Activated CD4-positive, alpha-beta T cell treated with anti-CD3 and anti-CD28 coated beads, Interleukin-2, amount 10 ng/mL, durations not matched to agents 24 days and 14 days (primary cell): Measurements from ENCODE around the gene RAPGEF4. TPM values are rescaled to one million over a fixed set of nuclear protein-coding genes. Genes with fewer than 3 reads are reported as not detected.
"Not testable (repeated sequence)": the region's sequence is repeated elsewhere in the genome, so short reads cannot be mapped to it uniquely, and the experiment has no call there.

ENCODE experiments used
- DNase-seq: peaks from one replicate; pipeline ENCODE4 v3.0.0; 2022
- H3K27ac Mint-ChIP-seq: one replicate; pipeline ENCODE4 v1.8.0; 2022; ENCODE audit warnings: mild to moderate bottlenecking, mixed read lengths
- H3K27me3 Mint-ChIP-seq: one replicate; pipeline ENCODE4 v1.8.0; 2022; ENCODE audit warnings: mixed read lengths
- H3K36me3 Mint-ChIP-seq: one replicate; pipeline ENCODE4 v1.8.0; 2022; ENCODE audit warnings: low read depth, mild to moderate bottlenecking, mixed read lengths
- H3K4me1 Mint-ChIP-seq: one replicate; pipeline ENCODE4 v1.8.0; 2021; ENCODE audit warnings: mixed read lengths
- H3K4me3 Mint-ChIP-seq: one replicate; pipeline ENCODE4 v1.8.0; 2022; ENCODE audit warnings: mild to moderate bottlenecking, moderate library complexity, mixed read lengths
- H3K9me3 Mint-ChIP-seq: one replicate; pipeline ENCODE4 v1.8.0; 2021; ENCODE audit warnings: mixed read lengths
- intact Hi-C: fragments of 100-400 bp; cut with micrococcal nuclease; formaldehyde crosslinking; loops from one replicate; pipeline ENCODE4 v1.15.1; 2023
- total RNA-seq: library from RNA; stranded (reverse); gene quantifications from 2 replicates; pipeline ENCODE4 v1.2.3, GENCODE V29; 2022

Gene RAPGEF4
- total RNA-seq, 1 donor from 2014 or later, result 0.37 TPM

DNA sequence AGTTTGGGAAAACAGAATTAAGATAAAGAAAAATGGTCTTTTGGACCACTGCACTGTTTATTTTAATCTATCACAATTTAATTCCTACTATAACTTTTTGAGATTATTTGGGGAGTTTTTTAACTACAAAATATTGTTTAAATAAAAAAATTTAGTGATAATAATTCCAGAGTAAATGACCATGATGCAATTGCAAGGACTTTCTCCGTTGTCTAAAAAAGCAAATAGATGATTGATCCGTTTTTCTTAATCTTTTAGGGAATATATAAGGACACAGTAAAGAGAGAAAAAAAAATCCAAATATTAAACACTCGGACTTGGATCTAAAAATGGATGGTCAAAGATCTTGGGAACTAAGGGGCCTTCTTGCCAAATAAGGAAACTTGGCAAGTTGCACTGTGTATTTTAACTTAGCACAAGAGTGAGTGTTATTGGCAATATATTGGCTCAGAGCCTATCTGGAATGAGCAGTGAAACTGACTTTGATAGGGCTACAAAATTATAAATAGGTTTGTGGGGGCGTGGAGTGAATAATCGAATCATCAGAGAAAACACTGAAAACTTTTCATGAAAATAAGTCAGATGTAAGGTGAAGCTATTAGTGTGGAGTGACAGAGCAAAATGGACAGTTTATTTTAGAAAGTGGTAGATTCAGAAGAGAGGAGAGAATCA is 342.0 kb downstream of the RAPGEF4 start:
- H3K27ac Mint-ChIP-seq, result no peak overlapping the region
- intact Hi-C loops, result loop anchor here (2.0 kb wide), 2 partner anchors 23 to 55 kb away; no protein-coding TSS in a partner anchor
- H3K36me3 Mint-ChIP-seq, result peaks cover 7% of the 10 kb centered on the region
- peak overlapping the region; percentile 83 for H3K4me3 Mint-ChIP-seq
- H3K9me3 Mint-ChIP-seq, result no peaks in the 10 kb centered on the region
- peaks cover 22% of the 10 kb centered on the region for H3K4me1 Mint-ChIP-seq
- peaks cover 19% of the 10 kb centered on the region for H3K27me3 Mint-ChIP-seq
- no peak for DNase-seq

DNA sequence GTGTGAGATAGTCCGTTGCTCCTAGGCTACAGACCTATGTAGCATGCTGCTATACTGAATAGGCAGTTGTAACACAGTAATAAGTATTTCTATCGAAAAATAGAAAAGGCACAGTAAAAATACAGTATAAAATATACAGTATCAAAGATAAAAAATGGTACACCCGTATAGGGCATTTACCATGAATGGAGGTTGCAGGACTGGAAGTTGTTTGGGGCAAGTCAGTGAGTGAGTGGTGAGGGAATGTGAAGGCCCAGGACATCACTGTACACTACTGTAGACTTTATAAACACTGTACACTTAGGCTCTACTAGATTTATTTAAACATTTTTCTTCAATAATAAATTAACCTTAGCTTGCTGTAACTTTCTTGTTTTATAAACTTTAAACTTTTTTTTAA is 343.5 kb downstream of the RAPGEF4 start:
- Mint-ChIP-seq H3K27me3 (peaks cover 15% of the 10 kb centered on the region), H3K4me1 (peaks cover 22% of the 10 kb centered on the region), H3K4me3 (no peak overlapping the region), H3K27ac (no peak overlapping the region), H3K9me3 (no peaks in the 10 kb centered on the region), H3K36me3 (peaks cover 7% of the 10 kb centered on the region)
- no peak for DNase-seq
- intact Hi-C loops, result no loop called here

DNA sequence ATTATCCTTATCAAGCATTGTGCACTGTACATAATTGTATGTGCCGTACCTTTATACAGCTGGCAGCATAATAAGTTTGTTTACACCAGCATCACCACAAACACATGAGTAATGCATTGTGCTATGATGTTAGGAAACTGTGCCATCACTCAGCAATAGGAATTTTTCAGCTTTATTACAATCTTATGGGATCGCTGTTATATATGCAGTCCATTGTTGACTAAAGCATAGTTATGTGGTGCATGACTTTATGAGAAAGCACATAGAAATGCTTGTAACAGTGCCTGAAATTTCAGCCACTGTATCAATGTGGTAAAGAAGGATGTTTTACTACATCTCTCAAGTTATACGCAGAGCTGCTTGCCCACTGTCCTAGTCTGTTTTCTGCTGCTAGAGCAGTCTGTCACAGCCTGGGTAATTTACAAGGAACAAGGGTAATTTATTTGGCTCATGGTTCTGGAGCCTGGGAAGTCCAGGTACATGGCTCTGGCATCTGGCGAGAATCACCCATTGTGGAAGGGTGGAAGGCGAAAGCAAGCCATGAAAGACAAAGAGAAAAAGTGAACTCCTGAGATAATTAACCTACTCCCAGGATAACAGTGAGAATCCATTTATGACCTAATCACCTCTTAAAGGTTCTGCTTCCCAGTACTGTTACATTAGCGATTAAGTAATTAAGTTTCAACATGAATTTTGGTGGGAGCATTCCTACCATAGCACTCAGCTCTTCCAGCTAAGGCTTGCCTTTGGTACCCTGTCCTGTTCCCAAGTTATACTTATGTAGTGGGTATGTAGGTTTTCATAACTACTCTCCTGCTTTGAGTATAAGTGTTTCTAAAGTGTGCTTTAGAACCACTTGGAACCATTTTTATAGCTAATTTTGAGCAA is 344.6 kb downstream of the RAPGEF4 start:
- H3K4me1 Mint-ChIP-seq, result peaks cover 14% of the 10 kb centered on the region
- DNase-seq, result no peak
- H3K27me3 Mint-ChIP-seq, result peaks cover 14% of the 10 kb centered on the region
- no peak overlapping the region for H3K4me3 Mint-ChIP-seq
- H3K36me3 Mint-ChIP-seq, result peaks cover 7% of the 10 kb centered on the region
- H3K9me3 Mint-ChIP-seq, result no peaks in the 10 kb centered on the region
- intact Hi-C loops, result no loop called here
- H3K27ac Mint-ChIP-seq, result no peak overlapping the region

DNA sequence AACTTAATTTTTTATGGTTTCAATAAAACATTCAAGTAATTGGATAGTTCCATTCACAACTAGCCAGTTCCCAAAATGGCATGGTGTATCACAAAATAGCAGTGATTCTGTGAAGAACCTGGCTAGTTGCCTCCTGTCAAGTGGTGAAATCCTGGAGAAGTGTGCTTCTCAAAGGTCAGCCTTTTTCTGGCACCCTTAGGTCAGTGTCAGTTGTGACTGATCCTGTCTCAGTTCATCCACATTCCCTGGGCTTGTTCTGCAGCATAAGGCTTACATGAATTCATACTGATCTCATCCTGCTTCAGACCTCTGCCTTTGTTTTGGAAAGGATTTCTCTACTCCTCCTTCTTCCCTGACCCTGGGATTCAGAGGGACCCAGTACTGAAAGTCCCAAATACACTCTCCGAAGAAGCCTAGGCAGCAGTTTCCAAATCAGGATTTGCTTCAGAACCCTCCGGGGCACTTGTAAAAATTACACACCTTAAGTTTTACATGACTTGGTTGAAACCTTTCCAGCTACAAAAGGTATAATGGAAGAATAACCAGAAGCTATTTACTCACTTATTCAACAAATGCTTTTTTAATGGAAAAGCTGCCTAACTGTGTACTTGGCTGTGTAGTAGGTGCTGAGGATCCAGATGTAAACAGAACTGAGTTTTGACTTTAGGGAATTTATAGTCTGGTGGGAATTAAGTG is 351.0 kb downstream of the RAPGEF4 start:
- Mint-ChIP-seq H3K9me3 (no peaks in the 10 kb centered on the region), H3K27ac (no peak overlapping the region), H3K27me3 (peaks cover 10% of the 10 kb centered on the region), H3K36me3 (peaks cover 8% of the 10 kb centered on the region), H3K4me3 (no peak overlapping the region), H3K4me1 (peaks cover 2% of the 10 kb centered on the region)
- intact Hi-C loops, result no loop called here
- no peak for DNase-seq

DNA sequence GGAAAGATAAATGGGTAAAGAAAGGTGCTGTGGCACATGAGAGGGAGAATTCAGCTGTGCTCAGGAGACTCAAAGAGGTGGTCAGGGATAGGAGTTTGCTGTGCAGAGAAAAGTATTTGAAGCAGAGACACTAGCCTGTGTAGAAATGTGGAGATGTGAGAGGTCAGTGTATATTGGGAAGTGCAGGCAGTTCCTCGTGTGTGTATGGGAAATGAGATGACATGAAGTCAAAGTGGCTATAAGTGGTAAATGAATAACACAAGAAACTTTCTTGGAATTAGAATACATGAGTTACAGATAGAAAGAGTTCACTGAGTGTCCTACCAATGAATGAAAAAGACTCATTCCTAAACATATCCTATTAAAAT is 351.6 kb downstream of the RAPGEF4 start:
- Mint-ChIP-seq H3K36me3 (peaks cover 10% of the 10 kb centered on the region), H3K27ac (no peak overlapping the region), H3K27me3 (peaks cover 10% of the 10 kb centered on the region), H3K9me3 (no peaks in the 10 kb centered on the region), H3K4me3 (no peak overlapping the region), H3K4me1 (peaks cover 2% of the 10 kb centered on the region)
- no peak for DNase-seq
- intact Hi-C loops, result no loop called here

DNA sequence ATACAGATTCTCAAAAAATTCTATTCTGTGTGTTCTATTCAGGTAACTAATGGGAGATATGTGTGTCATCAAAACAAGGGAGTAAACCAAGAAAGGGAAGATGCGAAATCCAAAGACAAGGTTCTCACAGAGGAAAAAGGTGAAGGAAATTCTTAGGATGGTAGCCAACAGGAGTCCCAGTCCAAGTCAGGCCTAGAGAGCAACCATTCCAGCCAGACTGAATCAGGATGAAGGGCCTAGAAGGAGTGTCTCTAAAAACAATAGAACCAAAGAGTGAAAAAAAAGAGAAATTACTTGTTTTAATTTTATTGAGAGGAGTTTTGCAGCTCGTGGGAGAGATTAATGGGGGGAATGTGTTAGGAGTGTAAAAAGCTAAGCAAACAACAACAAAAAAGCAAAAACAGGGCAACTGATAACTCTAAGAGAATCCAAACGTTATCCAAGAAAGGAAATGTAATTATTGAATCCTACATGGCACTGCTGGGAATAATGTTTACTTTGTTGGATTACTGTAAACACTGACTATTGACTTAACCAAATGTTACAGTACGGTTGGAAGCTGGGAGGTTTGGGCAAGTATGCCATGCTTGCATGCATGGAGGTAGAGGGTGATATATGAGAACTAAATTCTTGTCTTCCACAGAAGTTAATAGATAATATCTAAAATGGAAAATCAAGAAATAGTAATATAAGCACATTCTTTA is 352.3 kb downstream of the RAPGEF4 start:
- no peak for DNase-seq
- peaks cover 2% of the 10 kb centered on the region for H3K4me1 Mint-ChIP-seq
- peaks cover 10% of the 10 kb centered on the region for H3K27me3 Mint-ChIP-seq
- peaks cover 9% of the 10 kb centered on the region for H3K36me3 Mint-ChIP-seq
- no peak overlapping the region for H3K27ac Mint-ChIP-seq
- intact Hi-C loops, result no loop called here
- H3K9me3 Mint-ChIP-seq, result no peaks in the 10 kb centered on the region
- H3K4me3 Mint-ChIP-seq, result no peak overlapping the region

DNA sequence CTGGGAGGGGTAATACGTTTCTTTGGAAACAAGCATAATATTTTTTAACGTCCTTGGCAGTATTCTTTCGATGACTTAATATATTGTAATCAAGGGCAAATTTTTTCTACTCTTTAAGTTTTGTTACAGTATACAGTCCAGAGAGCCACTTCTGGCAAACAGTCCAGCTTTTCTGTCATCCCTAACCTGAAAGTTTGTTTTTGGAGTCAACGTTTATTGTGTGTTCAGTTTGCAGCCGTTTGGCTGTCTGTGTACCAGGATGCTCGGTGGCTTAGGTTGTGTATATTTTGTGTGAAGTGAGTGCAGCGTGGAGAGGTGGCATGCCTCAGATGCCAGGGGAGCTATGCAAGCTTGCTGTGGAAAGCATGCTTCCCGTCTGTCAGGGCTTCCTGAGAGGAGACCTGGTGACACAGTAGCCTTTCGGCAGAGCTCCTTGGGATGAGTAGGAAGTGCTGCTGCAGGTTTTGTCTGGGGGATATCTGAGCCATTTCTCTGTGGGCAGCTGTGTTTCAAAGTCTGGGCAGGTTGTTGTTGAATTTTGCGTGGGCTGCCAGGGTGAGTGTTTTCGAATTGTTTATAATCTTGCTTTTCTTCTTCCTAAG is 354.7 kb downstream of the RAPGEF4 start:
- Mint-ChIP-seq H3K4me1 (peaks cover 4% of the 10 kb centered on the region), H3K9me3 (no peaks in the 10 kb centered on the region), H3K36me3 (peaks cover 13% of the 10 kb centered on the region), H3K27me3 (peaks cover 3% of the 10 kb centered on the region), H3K4me3 (no peak overlapping the region), H3K27ac (no peak overlapping the region)
- no peak for DNase-seq
- intact Hi-C loops, result loop anchor here (5.0 kb wide), 1 partner anchor 117 kb away; no protein-coding TSS in a partner anchor

DNA sequence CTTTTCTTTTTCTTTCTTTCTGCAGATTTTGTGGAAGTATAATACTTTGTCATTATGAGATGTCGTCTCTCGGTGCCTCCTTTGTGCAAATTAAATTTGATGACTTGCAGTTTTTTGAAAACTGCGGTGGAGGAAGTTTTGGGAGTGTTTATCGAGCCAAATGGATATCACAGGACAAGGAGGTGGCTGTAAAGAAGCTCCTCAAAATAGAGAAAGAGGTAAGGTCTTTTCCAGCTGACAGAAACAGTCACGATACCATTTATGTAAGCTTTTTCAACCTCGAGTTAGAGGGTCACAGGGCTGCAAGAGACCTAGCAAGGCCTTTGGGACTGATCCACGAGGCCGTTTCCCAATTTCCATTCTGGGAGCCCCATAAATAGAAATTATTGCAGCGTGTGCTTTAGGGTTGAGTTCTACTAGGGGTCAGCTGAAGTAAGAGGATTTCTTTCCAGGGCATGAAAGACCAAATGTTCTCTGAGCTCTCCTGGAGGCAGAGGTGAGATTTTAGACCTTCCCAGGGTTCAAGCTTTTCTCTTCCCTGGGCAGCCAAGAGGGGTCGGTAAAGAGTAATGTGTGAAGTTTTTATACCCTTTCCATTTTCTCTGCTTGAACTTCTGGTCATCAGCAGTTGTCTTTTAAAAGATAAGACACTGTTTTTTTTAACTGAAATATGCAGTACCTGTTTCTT is 355.5 kb downstream of the RAPGEF4 start:
- H3K36me3 Mint-ChIP-seq, result peaks cover 13% of the 10 kb centered on the region
- H3K9me3 Mint-ChIP-seq, result no peaks in the 10 kb centered on the region
- intact Hi-C loops, result loop anchor here (5.0 kb wide), 1 partner anchor 116 kb away; no protein-coding TSS in a partner anchor
- no peak overlapping the region for H3K27ac Mint-ChIP-seq
- peaks cover 3% of the 10 kb centered on the region for H3K27me3 Mint-ChIP-seq
- DNase-seq, result no peak
- H3K4me3 Mint-ChIP-seq, result no peak overlapping the region
- H3K4me1 Mint-ChIP-seq, result peaks cover 4% of the 10 kb centered on the region

DNA sequence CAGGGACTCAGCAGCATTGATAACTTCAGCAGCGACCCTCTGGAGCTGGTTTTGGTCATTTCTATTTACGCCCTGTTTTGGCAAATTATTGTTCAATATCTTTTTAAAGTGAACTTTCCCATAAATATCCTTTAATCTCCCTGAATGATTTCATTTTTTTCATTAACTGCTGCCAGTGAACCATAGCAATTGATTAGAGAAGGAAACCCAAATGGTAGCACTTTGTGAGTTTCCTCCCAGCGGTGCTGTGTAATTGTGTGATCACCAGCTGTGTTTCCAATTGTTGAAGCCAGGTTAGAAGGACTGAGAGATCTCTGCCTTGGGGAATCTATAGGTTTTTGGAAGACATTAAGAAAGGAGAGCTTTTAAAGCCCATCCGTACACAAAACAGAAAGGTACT is 356.3 kb downstream of the RAPGEF4 start:
- H3K36me3 Mint-ChIP-seq, result peaks cover 17% of the 10 kb centered on the region
- no peaks in the 10 kb centered on the region for H3K9me3 Mint-ChIP-seq
- intact Hi-C loops, result loop anchor here (5.0 kb wide), 1 partner anchor 115 kb away; no protein-coding TSS in a partner anchor
- no peak overlapping the region for H3K4me3 Mint-ChIP-seq
- no peak overlapping the region for H3K27ac Mint-ChIP-seq
- peaks cover 3% of the 10 kb centered on the region for H3K27me3 Mint-ChIP-seq
- peaks cover 4% of the 10 kb centered on the region for H3K4me1 Mint-ChIP-seq
- no peak for DNase-seq

DNA sequence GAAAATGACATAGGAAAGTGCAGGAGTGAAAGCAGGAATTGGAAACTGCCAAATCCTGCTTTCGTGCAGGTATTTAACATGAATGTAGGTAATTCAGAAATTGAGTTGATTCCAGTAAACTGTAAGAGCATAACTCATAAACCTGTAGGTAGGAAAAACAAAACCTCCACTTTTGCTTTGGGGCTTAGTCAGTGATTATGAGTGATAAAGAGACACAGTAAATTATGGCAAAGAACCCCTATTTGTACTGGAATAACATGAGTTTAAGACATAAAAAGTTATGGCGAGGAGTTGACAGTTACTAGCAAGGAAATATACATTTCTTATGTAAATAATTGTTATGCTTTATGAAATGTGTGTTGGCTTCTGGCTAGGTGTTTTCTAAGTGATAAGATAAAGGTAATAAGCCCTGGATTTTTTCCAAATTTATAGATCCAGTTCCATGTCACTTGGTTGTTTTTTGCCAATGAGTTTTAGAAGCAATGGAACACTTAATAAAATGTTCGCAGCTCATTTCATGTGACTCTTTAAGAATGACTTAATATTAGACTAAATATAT is 357.3 kb downstream of the RAPGEF4 start:
- peaks cover 15% of the 10 kb centered on the region for H3K36me3 Mint-ChIP-seq
- intact Hi-C loops, result loop anchor here (5.0 kb wide), 1 partner anchor 114 kb away; no protein-coding TSS in a partner anchor
- no peaks in the 10 kb centered on the region for H3K27me3 Mint-ChIP-seq
- no peak overlapping the region for H3K27ac Mint-ChIP-seq
- no peak for DNase-seq
- no peaks in the 10 kb centered on the region for H3K9me3 Mint-ChIP-seq
- peaks cover 2% of the 10 kb centered on the region for H3K4me1 Mint-ChIP-seq
- no peak overlapping the region for H3K4me3 Mint-ChIP-seq

DNA sequence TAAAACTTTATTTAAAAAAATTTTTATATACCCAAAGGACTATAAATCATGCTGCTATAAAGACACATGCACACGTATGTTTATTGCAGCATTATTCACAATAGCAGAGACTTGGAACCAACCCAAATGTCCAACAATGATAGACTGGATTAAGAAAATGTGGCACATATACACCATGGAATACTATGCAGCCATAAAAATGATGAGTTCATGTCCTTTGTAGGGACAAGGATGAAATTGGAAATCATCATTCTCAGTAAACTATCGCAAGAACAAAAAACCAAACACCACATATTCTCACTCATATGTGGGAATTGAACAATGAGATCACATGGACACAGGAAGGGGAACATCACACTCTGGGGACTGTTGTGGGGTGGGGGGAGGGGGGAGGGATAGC is 358.0 kb downstream of the RAPGEF4 start:
- H3K4me1 Mint-ChIP-seq, H3K9me3 Mint-ChIP-seq, DNase-seq, H3K4me3 Mint-ChIP-seq, H3K27ac Mint-ChIP-seq, H3K27me3 Mint-ChIP-seq: not testable (repeated sequence)
- intact Hi-C loops, result loop anchor here (5.0 kb wide), 1 partner anchor 114 kb away; no protein-coding TSS in a partner anchor
- H3K36me3 Mint-ChIP-seq, result peaks cover 15% of the 10 kb centered on the region

DNA sequence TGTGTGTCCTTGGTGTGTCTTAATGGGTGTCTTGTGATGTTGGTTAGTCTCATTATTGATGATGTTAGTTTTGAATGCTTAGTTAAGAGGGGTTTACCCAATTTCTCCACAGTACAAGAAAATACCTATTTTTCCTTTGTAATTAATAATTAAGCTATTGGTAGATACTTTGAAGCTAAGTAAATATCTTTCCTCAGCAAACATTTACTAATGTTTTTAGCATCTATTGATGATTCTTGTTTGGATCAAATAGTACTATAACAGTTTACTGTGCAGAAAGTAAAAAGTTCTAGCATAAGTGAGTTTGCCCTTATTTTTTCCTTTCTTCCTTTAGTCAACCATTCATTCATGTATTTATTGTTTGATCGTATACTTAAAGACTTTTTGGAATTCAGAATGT is 359.1 kb downstream of the RAPGEF4 start:
- Mint-ChIP-seq H3K27ac (no peak overlapping the region), H3K36me3 (peaks cover 15% of the 10 kb centered on the region), H3K4me1 (peaks cover 8% of the 10 kb centered on the region), H3K27me3 (no peaks in the 10 kb centered on the region), H3K9me3 (no peaks in the 10 kb centered on the region), H3K4me3 (no peak overlapping the region)
- intact Hi-C loops, result loop anchor here (5.0 kb wide), 1 partner anchor 113 kb away; no protein-coding TSS in a partner anchor
- no peak for DNase-seq
